Measurements from ENCODE around the gene GAD1.
A peak's percentile ranks its signal among the peaks of the same experiment; 100 is the strongest.

Gene GAD1

GRCh38 chr2:170896622-170897021 lies 79.9 kb downstream of the GAD1 start:
- peak; percentile 17 to 33 (median 18) for DNase-seq

DNA sequence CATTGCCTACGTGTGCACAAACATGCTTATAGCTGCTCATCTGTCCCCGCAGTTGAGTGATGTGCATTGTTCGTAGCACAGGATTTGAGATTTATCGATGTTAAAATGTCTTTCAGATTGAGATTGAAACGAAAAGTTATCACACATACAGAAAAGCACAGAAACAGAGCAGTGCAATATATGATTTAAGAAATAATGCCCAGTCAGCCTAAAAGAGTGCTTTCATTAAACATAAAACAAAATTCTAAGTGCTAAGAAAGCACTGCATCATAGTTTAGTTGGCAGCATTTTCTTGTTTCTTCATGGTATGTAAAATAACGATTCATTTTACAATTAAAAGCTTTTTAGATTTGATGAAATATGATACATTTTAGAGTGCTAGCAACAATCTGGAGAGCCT lies 80.4 kb downstream of the GAD1 start:
- no peak for DNase-seq

GRCh38 chr2:170905864-170906263 lies 89.2 kb downstream of the GAD1 start:
- no peak for DNase-seq
